ENCODE measurements around the gene ZFAND3.

Gene ZFAND3

DNA sequence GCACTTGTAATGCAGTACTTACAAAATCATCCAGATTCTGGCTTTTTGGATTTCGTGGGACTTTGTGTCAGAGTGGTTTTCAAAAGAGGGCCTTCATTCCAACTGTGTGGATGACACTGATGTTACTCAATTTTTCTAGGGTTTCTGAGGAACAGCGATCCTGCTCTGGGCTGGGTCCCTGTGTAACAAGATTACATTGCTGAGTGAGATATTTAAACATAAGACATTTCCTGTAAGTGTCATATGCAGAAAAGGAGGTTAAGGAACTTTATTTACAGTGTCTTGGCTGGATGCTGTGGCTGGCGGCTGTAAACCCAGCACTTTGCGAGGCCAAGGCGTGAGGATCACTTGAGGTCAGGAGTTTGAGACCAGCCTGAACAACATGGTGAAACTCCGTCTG is 6.7 kb downstream of the ZFAND3 start:
- H3K4me3 ChIP-seq (ENCODE audit: low read length) = no peak overlapping the region
- peak; percentile 20 for DNase-seq (ENCODE audit: low read depth)
- TF ChIP-seq, protein P1, sequence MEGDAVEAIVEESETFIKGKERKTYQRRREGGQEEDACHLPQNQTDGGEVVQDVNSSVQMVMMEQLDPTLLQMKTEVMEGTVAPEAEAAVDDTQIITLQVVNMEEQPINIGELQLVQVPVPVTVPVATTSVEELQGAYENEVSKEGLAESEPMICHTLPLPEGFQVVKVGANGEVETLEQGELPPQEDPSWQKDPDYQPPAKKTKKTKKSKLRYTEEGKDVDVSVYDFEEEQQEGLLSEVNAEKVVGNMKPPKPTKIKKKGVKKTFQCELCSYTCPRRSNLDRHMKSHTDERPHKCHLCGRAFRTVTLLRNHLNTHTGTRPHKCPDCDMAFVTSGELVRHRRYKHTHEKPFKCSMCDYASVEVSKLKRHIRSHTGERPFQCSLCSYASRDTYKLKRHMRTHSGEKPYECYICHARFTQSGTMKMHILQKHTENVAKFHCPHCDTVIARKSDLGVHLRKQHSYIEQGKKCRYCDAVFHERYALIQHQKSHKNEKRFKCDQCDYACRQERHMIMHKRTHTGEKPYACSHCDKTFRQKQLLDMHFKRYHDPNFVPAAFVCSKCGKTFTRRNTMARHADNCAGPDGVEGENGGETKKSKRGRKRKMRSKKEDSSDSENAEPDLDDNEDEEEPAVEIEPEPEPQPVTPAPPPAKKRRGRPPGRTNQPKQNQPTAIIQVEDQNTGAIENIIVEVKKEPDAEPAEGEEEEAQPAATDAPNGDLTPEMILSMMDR (IDR thresholded peaks at IDR 0.05; ENCODE audit: insufficient read depth, low read depth, low read length, missing control alignments) = no peak

DNA sequence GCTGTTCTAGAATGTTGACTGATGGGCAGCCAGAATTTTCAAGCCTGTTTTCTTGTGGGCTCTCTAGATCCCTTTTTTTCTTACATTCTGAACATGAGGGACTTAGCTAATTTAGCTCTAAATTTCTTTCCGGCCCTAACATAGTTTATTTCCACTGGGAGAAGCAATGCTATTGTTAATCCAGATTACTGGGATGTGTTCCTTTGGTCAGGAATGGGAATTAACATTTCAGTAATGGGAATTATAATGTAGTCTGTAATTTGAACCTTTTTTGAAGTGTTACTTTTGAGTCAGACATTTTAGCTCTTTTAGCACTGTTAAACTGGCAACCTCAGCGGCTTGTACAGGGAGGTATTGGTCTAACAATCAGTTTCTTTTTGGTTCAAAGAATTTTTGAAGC is 7.5 kb downstream of the ZFAND3 start:
- no peak for DNase-seq (ENCODE audit: low read depth)
- TF ChIP-seq, protein P1 (IDR thresholded peaks at IDR 0.05; ENCODE audit: insufficient read depth, low read depth, low read length, missing control alignments) = no peak
- no peak overlapping the region for H3K4me3 ChIP-seq (ENCODE audit: low read length)

DNA sequence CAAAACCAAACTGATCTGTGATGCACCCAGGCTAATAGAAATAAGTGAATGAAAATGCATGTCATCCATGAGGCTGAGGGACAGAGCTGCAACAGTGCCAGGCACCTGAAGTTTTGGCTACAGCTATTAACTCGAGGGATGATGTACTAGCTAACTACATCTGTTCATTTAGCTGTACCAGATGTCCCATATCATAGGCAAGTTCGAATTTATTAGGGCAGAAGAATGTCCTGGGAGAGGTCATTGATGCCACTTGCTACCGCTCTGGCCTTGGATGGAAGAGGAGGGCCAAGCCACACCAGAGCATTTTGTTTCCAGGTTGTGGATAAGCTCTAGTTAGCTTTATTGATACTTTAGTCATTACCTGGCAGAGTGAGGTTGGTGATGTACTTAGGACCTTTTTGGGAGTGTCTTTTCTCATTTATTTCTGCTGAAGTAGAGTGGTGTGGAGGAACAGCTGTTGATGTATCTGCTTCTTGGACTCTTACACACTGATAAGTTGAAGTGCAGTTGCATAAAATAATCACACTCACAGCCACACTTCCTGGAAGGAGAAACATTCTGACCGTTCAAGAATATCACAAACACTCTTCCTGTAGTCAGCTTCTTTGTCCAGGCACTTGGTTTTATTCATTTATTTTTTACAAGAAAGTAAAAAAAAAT is 8.2 kb downstream of the ZFAND3 start:
- no peak overlapping the region for H3K4me3 ChIP-seq (ENCODE audit: low read length)
- DNase-seq (ENCODE audit: low read depth) = no peak
- TF ChIP-seq, protein P1 (IDR thresholded peaks at IDR 0.05; ENCODE audit: insufficient read depth, low read depth, low read length, missing control alignments) = no peak

DNA sequence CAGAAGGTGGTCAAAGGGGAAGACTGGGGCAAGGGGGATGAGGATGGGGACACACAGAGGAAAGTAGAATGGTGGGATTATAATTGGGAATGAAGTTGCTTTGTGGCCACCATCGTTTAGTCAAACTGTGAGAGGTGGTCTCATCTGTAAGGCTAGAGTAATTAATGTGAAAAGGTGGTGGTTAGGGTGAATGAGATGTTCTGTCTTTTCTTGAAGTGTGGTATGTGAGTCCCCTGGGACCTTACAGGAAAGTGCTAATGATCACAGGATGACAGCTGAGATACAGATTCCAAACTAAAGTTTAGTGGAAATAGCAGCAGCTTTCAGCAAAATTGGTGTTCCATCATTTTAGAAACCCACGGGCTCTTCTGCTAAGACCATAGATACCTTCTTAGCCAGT is 10.7 kb downstream of the ZFAND3 start:
- no peak for DNase-seq (ENCODE audit: low read depth)
- TF ChIP-seq, protein P1 (IDR thresholded peaks at IDR 0.05; ENCODE audit: insufficient read depth, low read depth, low read length, missing control alignments) = no peak
- no peak overlapping the region for H3K4me3 ChIP-seq (ENCODE audit: low read length)

DNA sequence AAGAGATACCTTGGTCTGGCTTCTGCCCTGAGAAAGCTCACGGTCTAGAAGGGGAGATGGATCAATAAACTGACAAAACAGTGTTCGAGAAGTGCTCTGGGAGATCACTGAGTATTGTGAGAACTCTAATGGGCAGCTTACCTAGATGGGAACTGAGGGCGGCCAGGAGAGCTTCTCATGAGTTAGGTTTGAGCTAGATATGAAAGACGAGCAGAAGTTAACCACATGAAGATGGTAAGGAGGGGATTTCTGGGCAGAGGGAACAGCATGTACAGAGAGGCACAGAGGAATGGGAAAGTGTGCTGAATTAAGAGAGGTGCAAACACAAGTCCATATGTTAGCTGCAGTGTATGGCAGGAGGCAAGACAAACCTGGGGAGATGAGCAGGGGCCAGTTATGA is 11.9 kb downstream of the ZFAND3 start:
- no peak for DNase-seq (ENCODE audit: low read depth)
- no peak overlapping the region for H3K4me3 ChIP-seq (ENCODE audit: low read length)
- TF ChIP-seq, protein P1 (IDR thresholded peaks at IDR 0.05; ENCODE audit: insufficient read depth, low read depth, low read length, missing control alignments) = no peak

DNA sequence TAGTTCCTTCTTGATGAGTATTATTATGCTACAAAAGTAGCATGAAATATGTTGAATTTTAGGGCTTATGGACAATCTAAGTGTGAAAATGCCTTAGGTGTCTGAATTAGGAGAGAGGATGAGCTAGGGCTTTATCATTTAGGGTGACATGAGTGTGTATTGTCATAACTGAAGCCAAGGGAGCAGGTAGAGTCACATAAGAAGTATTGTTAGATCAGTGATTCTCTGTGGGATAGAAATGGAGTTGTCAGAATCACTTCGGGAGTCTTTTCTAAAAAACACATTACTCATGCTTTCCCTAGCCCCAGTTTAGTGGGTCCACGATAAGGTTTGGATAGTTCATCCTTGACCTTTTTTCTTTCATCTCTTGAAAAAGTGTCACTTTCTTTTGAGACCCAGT is 16.4 kb downstream of the ZFAND3 start:
- no peak for DNase-seq (ENCODE audit: low read depth)
- no peak overlapping the region for H3K4me3 ChIP-seq (ENCODE audit: low read length)
- TF ChIP-seq, protein P1 (IDR thresholded peaks at IDR 0.05; ENCODE audit: insufficient read depth, low read depth, low read length, missing control alignments) = no peak

Measured in epithelial cell of esophagus (primary cell).